ENCODE results near the gene HOXD8.

DNA sequence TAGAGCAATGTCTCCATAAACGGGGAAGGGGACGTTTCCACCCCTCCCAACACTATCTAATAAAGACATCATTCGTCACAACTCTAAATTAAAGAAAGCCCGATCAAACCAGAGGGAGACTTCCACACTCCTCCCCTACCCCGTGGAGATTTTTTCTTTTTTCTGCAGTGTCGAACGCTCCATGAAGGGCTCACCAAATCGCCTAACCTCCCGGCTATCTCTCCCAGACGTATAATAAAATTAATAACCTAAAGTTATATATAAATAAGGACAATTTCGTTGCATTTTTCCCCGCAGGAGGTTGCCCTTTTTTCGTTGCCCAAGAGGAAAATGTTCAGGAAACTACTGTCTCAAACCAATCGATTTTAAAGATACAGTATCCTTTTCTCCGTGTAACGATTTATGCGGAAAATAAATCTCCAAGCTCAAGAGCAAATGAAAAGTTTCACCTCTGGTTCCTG, 48.1 kb upstream of the HOXD8 start:
- TF ChIP-seq, protein P1, sequence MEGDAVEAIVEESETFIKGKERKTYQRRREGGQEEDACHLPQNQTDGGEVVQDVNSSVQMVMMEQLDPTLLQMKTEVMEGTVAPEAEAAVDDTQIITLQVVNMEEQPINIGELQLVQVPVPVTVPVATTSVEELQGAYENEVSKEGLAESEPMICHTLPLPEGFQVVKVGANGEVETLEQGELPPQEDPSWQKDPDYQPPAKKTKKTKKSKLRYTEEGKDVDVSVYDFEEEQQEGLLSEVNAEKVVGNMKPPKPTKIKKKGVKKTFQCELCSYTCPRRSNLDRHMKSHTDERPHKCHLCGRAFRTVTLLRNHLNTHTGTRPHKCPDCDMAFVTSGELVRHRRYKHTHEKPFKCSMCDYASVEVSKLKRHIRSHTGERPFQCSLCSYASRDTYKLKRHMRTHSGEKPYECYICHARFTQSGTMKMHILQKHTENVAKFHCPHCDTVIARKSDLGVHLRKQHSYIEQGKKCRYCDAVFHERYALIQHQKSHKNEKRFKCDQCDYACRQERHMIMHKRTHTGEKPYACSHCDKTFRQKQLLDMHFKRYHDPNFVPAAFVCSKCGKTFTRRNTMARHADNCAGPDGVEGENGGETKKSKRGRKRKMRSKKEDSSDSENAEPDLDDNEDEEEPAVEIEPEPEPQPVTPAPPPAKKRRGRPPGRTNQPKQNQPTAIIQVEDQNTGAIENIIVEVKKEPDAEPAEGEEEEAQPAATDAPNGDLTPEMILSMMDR (IDR thresholded peaks at IDR 0.05; ENCODE audit: control extremely low read depth in 1 of 3, insufficient read depth in 1 of 3, low read depth in 1 of 3, low read length in 3 of 3): no peak
- TF ChIP-seq CEBPB (IDR thresholded peaks at IDR 0.05; ENCODE audit: low read depth, low read length): no peak
- TF ChIP-seq ZNF274 (IDR thresholded peaks at IDR 0.05; ENCODE audit: borderline replicate concordance, extremely low read depth, low read length): no peak
